Epithelial cell of esophagus (primary cell): ENCODE data around the gene GINS1.

ENCODE experiments used
- DNase-seq: peaks from one replicate; pipeline ENCODE4 v3.0.0; 2010; ENCODE audit warnings: low read depth
- H3K4me3 ChIP-seq: 2 replicates; pipeline ENCODE4 v1.5.1; 2011; ENCODE audit warnings: mild to moderate bottlenecking, low read length, control low read depth
- CTCF ChIP-seq: IDR thresholded peaks from 2 replicates; pipeline ENCODE4 v1.5.1; 2011; ENCODE audit warnings: low read depth, mild to moderate bottlenecking, low read length, control low read depth, inconsistent platforms; ENCODE audit not compliant: insufficient read depth; ENCODE audit errors: missing control alignments

Gene GINS1

GRCh38 chr20:25422032-25422431 lies 14.6 kb downstream of the GINS1 start:
- H3K4me3 ChIP-seq, result no peak overlapping the region
- no peak for TF ChIP-seq CTCF
- DNase-seq, result no peak

- no peak for DNase-seq
- H3K4me3 ChIP-seq, result no peak overlapping the region
- TF ChIP-seq CTCF, result no peak
Measured at GRCh38 chr20:25424536-25424935, 17.1 kb downstream of the GINS1 start.

- TF ChIP-seq CTCF, result no peak
- no peak overlapping the region for H3K4me3 ChIP-seq
- DNase-seq, result peak; percentile 23
Measured at GRCh38 chr20:25437153-25437581, 29.7 kb downstream of the GINS1 start.

GRCh38 chr20:25439328-25439727 lies 31.9 kb downstream of the GINS1 start:
- no peak for DNase-seq
- no peak for TF ChIP-seq CTCF
- no peak overlapping the region for H3K4me3 ChIP-seq

GRCh38 chr20:25444556-25444955 lies 37.1 kb downstream of the GINS1 start:
- no peak for TF ChIP-seq CTCF
- H3K4me3 ChIP-seq, result no peak overlapping the region
- no peak for DNase-seq

GRCh38 chr20:25447671-25448070 lies 40.2 kb downstream of the GINS1 start:
- H3K4me3 ChIP-seq, result no peak overlapping the region
- no peak for TF ChIP-seq CTCF
- no peak for DNase-seq

GRCh38 chr20:25452333-25452732 lies 44.9 kb downstream of the GINS1 start:
- TF ChIP-seq CTCF, result no peak
- no peak for DNase-seq
- no peak overlapping the region for H3K4me3 ChIP-seq
